HepG2 (cell line): ENCODE results near the gene HOXD3. TPM values are rescaled to one million over a fixed set of nuclear protein-coding genes. Genes with fewer than 3 reads are reported as not detected.

ENCODE experiments used
- CCAR2 ChIP-seq: fragments of 200-400 bp; formaldehyde crosslinking; optimal IDR thresholded peaks from 2 replicates; pipeline ENCODE3; 2018; ENCODE audit warnings: low read depth, mild to moderate bottlenecking, low read length, moderate library complexity
- DRAP1 ChIP-seq: IDR thresholded peaks from 2 replicates; pipeline ENCODE4 v1.6.1; 2016; ENCODE audit warnings: missing genetic modification reagents, missing compliant biosample characterization
- FOSL2 ChIP-seq: sonication (generic); formaldehyde crosslinking; IDR thresholded peaks from 2 replicates; pipeline ENCODE4 v1.4.0; 2020; ENCODE audit warnings: missing genetic modification reagents
- FOXP4 ChIP-seq: sonication (generic); formaldehyde crosslinking; IDR thresholded peaks from 2 replicates; pipeline ENCODE4 v1.4.0; 2020; ENCODE audit warnings: missing genetic modification reagents
- FUBP1 ChIP-seq: sonication (generic); formaldehyde crosslinking; IDR thresholded peaks from 2 replicates; pipeline ENCODE4 v1.5.1; 2020; ENCODE audit warnings: missing genetic modification reagents, mild to moderate bottlenecking, borderline replicate concordance
- JDP2 ChIP-seq: sonication (generic); formaldehyde crosslinking; IDR thresholded peaks from 2 replicates; pipeline ENCODE4 v1.8.1; 2022; ENCODE audit warnings: missing genetic modification reagents, borderline replicate concordance
- RFX5 ChIP-seq: IDR thresholded peaks from 2 replicates; pipeline ENCODE4 v1.6.1; 2011; ENCODE audit warnings: low read depth, low read length, improper control_type of control experiment
- SNAI1 ChIP-seq: sonication (generic); formaldehyde crosslinking; IDR thresholded peaks from 2 replicates; pipeline ENCODE4 v1.5.0; 2020; ENCODE audit warnings: mild to moderate bottlenecking, missing genetic modification reagents, borderline replicate concordance
- ZEB1 ChIP-seq: IDR thresholded peaks from 2 replicates; pipeline ENCODE4 v1.6.1; 2012; ENCODE audit warnings: mild to moderate bottlenecking, low read depth, inconsistent platforms; ENCODE audit not compliant: insufficient replicate concordance
- ZFP41 ChIP-seq: sonication (generic); formaldehyde crosslinking; IDR thresholded peaks from 2 replicates; pipeline ENCODE4 v1.4.0; 2020; ENCODE audit warnings: mild to moderate bottlenecking, missing genetic modification reagents, borderline replicate concordance
- ZFP82 ChIP-seq: sonication (generic); formaldehyde crosslinking; IDR thresholded peaks from 2 replicates; pipeline ENCODE4 v1.5.1; 2020; ENCODE audit warnings: mild to moderate bottlenecking, missing genetic modification reagents, borderline replicate concordance
- ZNF18 ChIP-seq: sonication (generic); formaldehyde crosslinking; IDR thresholded peaks from 2 replicates; pipeline ENCODE4 v1.8.0; 2022; ENCODE audit warnings: mild to moderate bottlenecking, missing genetic modification reagents; ENCODE audit not compliant: insufficient replicate concordance
- ZNF264 ChIP-seq: sonication (generic); formaldehyde crosslinking; IDR thresholded peaks from 2 replicates; pipeline ENCODE4 v1.4.0; 2020; ENCODE audit warnings: missing genetic modification reagents
- ZNF572 ChIP-seq: sonication (generic); formaldehyde crosslinking; IDR thresholded peaks from 2 replicates; pipeline ENCODE4 v1.5.1; 2020; ENCODE audit warnings: mild to moderate bottlenecking, missing genetic modification reagents
- ZNF574 ChIP-seq: sonication (generic); formaldehyde crosslinking; IDR thresholded peaks from 2 replicates; pipeline ENCODE4 v1.4.0; 2020; ENCODE audit warnings: missing genetic modification reagents
- ZNF597 ChIP-seq: sonication (generic); formaldehyde crosslinking; IDR thresholded peaks from 2 replicates; pipeline ENCODE4 v1.5.0; 2020; ENCODE audit warnings: missing genetic modification reagents
- ZNF772 ChIP-seq: sonication (generic); formaldehyde crosslinking; IDR thresholded peaks from 2 replicates; pipeline ENCODE4 v1.5.0; 2020; ENCODE audit warnings: mild to moderate bottlenecking, missing genetic modification reagents
- ZNF878 ChIP-seq: sonication (generic); formaldehyde crosslinking; IDR thresholded peaks from 2 replicates; pipeline ENCODE4 v1.8.1; 2023; ENCODE audit warnings: mild to moderate bottlenecking, missing genetic modification reagents, moderate library complexity
- polyA plus RNA-seq, 8 experiments: library from polyadenylated mRNA; depleted of rRNA in 3 of 8; stranded (reverse) in 7 of 8; unstranded in 1 of 8; fragments of >200 nt; fragmentation: Illumina TruSeq in 4 of 8; extraction: Trizol in 4 of 8; gene quantifications; 2 replicates each; pipeline versions ENCODE4 v1.2.1 to v1.2.3, GENCODE V29; 2011 to 2016; ENCODE audit warnings: low read depth in 4 of 8, missing spikeins in 1 of 8, mixed read lengths in 1 of 8; ENCODE audit not compliant: insufficient read depth in 1 of 8
- total RNA-seq, 5 experiments: library from RNA; depleted of rRNA; stranded (reverse); fragments of >200 nt; fragmentation: Illumina TruSeq; extraction: Trizol; gene quantifications; 2 replicates each; pipeline ENCODE4 v1.2.3, GENCODE V29; 2016; ENCODE audit warnings: low read depth in 1 of 5

Gene HOXD3
- total and polyA plus RNA-seq, 2 of the 13 experiments (the other 11 are each of a cell fraction or from before 2014, with no cell fraction given) = 0.05 to 0.09 TPM

- TF ChIP-seq ZNF264 (CRISPR knock-in tag) (no peak), SNAI1 (CRISPR knock-in tag) (0 out of 2 replicates have a peak, but pooled peaks have one; percentile 42), FOSL2 (CRISPR knock-in tag) (no peak), FUBP1 (CRISPR knock-in tag) (no peak), FOXP4 (peak; percentile 61), ZFP82 (CRISPR knock-in tag) (0 out of 2 replicates have a peak, but pooled peaks have one; percentile 17), CCAR2 (no peak), JDP2 (CRISPR knock-in tag) (no peak), ZFP41 (CRISPR knock-in tag) (no peak), ZNF574 (CRISPR knock-in tag) (no peak), ZNF18 (CRISPR knock-in tag) (no peak), DRAP1 (CRISPR knock-in tag) (peak; percentile 65; the same call in 1 of the 2 replicates), ZNF878 (CRISPR knock-in tag) (peak; percentile 17; the same call in 1 of the 2 replicates), ZNF772 (CRISPR knock-in tag) (no peak), ZNF597 (CRISPR knock-in tag) (no peak), ZNF572 (no peak), ZEB1 (no peak), RFX5 (no peak)
Observed at GRCh38 chr2:176187200-176187898, 30.2 kb downstream of the HOXD3 start (continued).
